Mesothelial cell of epicardium (in vitro differentiated cells): ENCODE data around the gene CACNA1F. TPM values are rescaled to one million over a fixed set of nuclear protein-coding genes. Genes with fewer than 3 reads are reported as not detected.
A peak's percentile ranks its signal among the peaks of the same experiment; 100 is the strongest.

Experiments
- DNase-seq, 2 experiments: peaks; one replicate each; pipeline ENCODE4 v3.0.0; 2021; ENCODE audit warnings: low spot score in 2 of 2; ENCODE audit not compliant: unreplicated experiment in 2 of 2
- H3K27ac Mint-ChIP-seq: 2 replicates; pipeline ENCODE4 v1.8.0; 2021; ENCODE audit warnings: mixed read lengths
- H3K27me3 Mint-ChIP-seq: 2 replicates; pipeline ENCODE4 v1.8.0; 2021; ENCODE audit warnings: low read depth, mixed read lengths
- H3K36me3 Mint-ChIP-seq: 2 replicates; pipeline ENCODE4 v1.8.0; 2021; ENCODE audit warnings: mixed read lengths
- H3K4me1 Mint-ChIP-seq: 2 replicates; pipeline ENCODE4 v1.8.0; 2021; ENCODE audit warnings: mixed read lengths
- H3K4me3 Mint-ChIP-seq: 2 replicates; pipeline ENCODE4 v1.8.0; 2021; ENCODE audit warnings: mild to moderate bottlenecking, moderate library complexity, mixed read lengths
- H3K9me3 Mint-ChIP-seq: 2 replicates; pipeline ENCODE4 v1.8.0; 2021; ENCODE audit warnings: mixed read lengths
- CTCF ChIP-seq: fragments of 200-600 bp; sonication (generic); IDR thresholded peaks from one replicate; pipeline ENCODE4 v1.5.0; 2021; ENCODE audit warnings: antibody characterized with exemption; ENCODE audit not compliant: unreplicated experiment
- total RNA-seq: library from RNA; stranded (reverse); gene quantifications from 3 replicates; pipeline ENCODE4 v1.2.1, GENCODE V29; 2021

CACNA1F gene
- total RNA-seq, result 0.32 to 0.75 TPM (median 0.47 TPM) in 3 replicates

GRCh38 chrX:49233176-49233575 is at the start of gene CACNA1F:
CACNA1F (minus strand) TSS chrX:49233340; CDS start chrX:49233309, 31 bp downstream.
- H3K4me3 Mint-ChIP-seq, result no peak within 1 kb of the TSS
- H3K4me1 Mint-ChIP-seq, result peaks cover 6% of the 10 kb centered on the region
- peaks cover 7% of the 10 kb centered on the region for H3K9me3 Mint-ChIP-seq

GRCh38 chrX:49282647-49283011 is 49.5 kb upstream of the CACNA1F start:
- Mint-ChIP-seq H3K9me3 (peaks cover 4% of the 10 kb centered on the region), H3K27ac (peak overlapping the region; percentile 48), H3K4me1 (peaks cover 7% of the 10 kb centered on the region), H3K27me3 (no peaks in the 10 kb centered on the region), H3K36me3 (no peaks in the 10 kb centered on the region), H3K4me3 (peak overlapping the region; percentile 22)
- no peak for DNase-seq
- no peak for TF ChIP-seq CTCF

More at GRCh38 chrX:49233176-49233575, at the start of gene CACNA1F:
- Mint-ChIP-seq H3K27ac (no peak within 1 kb of the TSS), H3K36me3 (no peaks in the 10 kb centered on the region), H3K27me3 (no peaks in the 10 kb centered on the region)
- no peak for DNase-seq
- no peak for TF ChIP-seq CTCF

GRCh38 chrX:49278081-49278480 is 44.9 kb upstream of the CACNA1F start:
- no peak for TF ChIP-seq CTCF
- Mint-ChIP-seq H3K4me3 (no peak overlapping the region), H3K27me3 (no peaks in the 10 kb centered on the region), H3K9me3 (peaks cover 8% of the 10 kb centered on the region), H3K36me3 (peaks cover 2% of the 10 kb centered on the region), H3K4me1 (peaks cover 13% of the 10 kb centered on the region), H3K27ac (no peak overlapping the region)
- no peak for DNase-seq

GRCh38 chrX:49277535-49277830 is 44.3 kb upstream of the CACNA1F start:
- Mint-ChIP-seq H3K4me3 (no peak overlapping the region), H3K9me3 (peaks cover 10% of the 10 kb centered on the region), H3K27ac (no peak overlapping the region), H3K4me1 (peaks cover 15% of the 10 kb centered on the region), H3K27me3 (no peaks in the 10 kb centered on the region), H3K36me3 (peaks cover 2% of the 10 kb centered on the region)
- TF ChIP-seq CTCF, result no peak
- no peak for DNase-seq

GRCh38 chrX:49276671-49277534 is 43.8 kb upstream of the CACNA1F start:
- Mint-ChIP-seq H3K27me3 (no peaks in the 10 kb centered on the region), H3K27ac (no peak overlapping the region), H3K4me1 (peaks cover 12% of the 10 kb centered on the region), H3K4me3 (no peak overlapping the region), H3K36me3 (peaks cover 2% of the 10 kb centered on the region), H3K9me3 (peaks cover 6% of the 10 kb centered on the region)
- no peak for TF ChIP-seq CTCF
- DNase-seq, result no peak
